Bronchial epithelial cell (primary cell): ENCODE measurements around the gene USP48. TPM values are rescaled to one million over a fixed set of nuclear protein-coding genes. Genes with fewer than 3 reads are reported as not detected.

ENCODE experiments used
- DNase-seq: peaks from one replicate; pipeline ENCODE4 v3.0.0-alpha.2; 2010; ENCODE audit warnings: low read depth
- FAIRE-seq: peaks from 2 replicates; lab custom pipeline; 2011; peaks lifted over from hg19 to GRCh38; lab: Jason Lieb, UNC
- H3K27me3 ChIP-seq: 2 replicates; pipeline ENCODE4 v1.5.1; 2011; ENCODE audit warnings: low read length; ENCODE audit not compliant: control insufficient read depth, insufficient read depth
- H3K36me3 ChIP-seq: 2 replicates; pipeline ENCODE4 v1.5.1; 2011; ENCODE audit warnings: low read length; ENCODE audit not compliant: control insufficient read depth, insufficient read depth
- H3K4me3 ChIP-seq: 2 replicates; pipeline ENCODE4 v1.5.1; 2011; ENCODE audit warnings: mild to moderate bottlenecking, low read depth, low read length, control low read depth
- CTCF ChIP-seq: IDR thresholded peaks from 2 replicates; pipeline ENCODE4 v1.5.1; 2011; ENCODE audit warnings: mild to moderate bottlenecking, moderate library complexity, low read length, control low read depth, inconsistent platforms; ENCODE audit not compliant: insufficient read depth, severe bottlenecking
- total RNA-seq: library from RNA; depleted of rRNA; stranded (reverse); fragments of >200 nt; gene quantifications from 2 replicates; pipeline ENCODE4 v1.2.1, GENCODE V29; 2014

The USP48 gene
- total RNA-seq, 1 donor from 2014 or later: 23.4 TPM

DNA sequence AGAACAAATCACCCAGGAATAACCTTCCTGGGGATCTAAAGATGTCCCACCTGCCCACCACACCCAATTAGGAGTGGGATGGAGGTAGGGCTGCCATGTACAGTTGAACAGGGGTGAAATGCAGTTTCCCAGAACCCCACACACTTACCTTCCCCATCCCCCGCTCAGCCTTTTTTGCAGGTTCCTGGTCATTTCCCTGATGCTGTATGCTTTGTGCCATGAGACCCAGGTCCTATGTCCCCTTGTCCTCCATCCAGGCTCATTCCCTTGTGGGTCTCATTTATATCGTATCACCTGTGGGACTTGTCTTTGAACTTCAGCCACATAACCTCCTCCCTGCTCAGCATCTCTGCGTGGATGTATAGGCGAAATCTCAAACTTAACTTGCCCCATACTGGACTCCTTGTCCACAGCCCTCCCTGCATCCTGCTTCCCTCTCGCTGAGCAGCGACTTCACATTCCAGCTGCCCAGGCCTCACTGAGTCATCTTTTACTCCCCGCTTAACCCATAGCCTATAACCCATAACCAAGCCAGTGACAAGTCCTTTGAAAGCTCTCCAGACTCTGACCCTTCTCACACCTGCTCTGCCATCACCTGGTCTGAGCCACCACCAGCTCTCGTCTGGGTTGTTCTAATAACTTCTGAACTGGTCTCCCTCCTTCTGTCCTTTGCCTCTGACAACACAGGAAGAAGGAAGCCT, 33.8 kb upstream of the USP48 start:
- peak; percentile 95 for FAIRE-seq
- no peaks in the 10 kb centered on the region for H3K27me3 ChIP-seq
- DNase-seq: peak; percentile 41
- no peaks in the 10 kb centered on the region for H3K36me3 ChIP-seq
- no peak overlapping the region for H3K4me3 ChIP-seq
- TF ChIP-seq CTCF: no peak

DNA sequence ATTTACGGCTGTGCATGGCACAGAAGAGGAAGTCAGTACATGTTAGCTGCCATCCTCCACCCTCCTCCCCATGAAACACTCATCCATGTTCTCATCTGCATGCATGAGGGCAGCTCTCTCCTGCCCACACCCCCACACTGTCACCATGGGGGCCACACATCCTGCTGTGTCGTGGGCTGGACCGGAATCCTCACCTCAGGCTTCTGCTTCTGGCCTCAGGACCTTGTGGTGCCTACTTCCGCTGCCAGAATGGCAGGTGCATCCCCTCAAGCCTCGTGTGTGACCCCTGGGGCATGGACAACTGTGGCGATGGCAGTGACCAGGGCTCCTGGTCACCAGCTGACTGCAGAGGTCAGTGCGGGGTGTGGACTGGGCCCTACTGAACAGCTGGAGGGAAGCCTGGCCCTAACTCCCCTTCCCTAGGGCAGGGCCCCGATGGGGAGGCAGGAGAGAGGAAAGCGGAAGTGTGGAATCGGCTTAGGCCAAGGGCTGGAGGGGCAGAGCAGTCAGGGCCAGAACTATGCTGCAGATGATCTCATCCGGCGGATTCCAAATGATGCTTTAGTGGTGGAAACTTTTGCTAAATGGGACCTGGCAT, 32.9 kb upstream of the USP48 start:
- DNase-seq: no peak

GRCh38 chr1:21814981-21815582, 32.1 kb upstream of the USP48 start:
- TF ChIP-seq CTCF: no peak
- no peak overlapping the region for H3K4me3 ChIP-seq
- H3K27me3 ChIP-seq: no peaks in the 10 kb centered on the region
- no peaks in the 10 kb centered on the region for H3K36me3 ChIP-seq
- no peak for DNase-seq
- peak; percentile 68 for FAIRE-seq

More for the DNA sequence above, 32.9 kb upstream of the USP48 start:
- H3K4me3 ChIP-seq: no peak overlapping the region
- no peak for TF ChIP-seq CTCF
- H3K27me3 ChIP-seq: no peaks in the 10 kb centered on the region
- no peaks in the 10 kb centered on the region for H3K36me3 ChIP-seq
- FAIRE-seq: no peak

- TF ChIP-seq CTCF: peak; percentile 70
- Histone ChIP-seq H3K27me3 (no peaks in the 10 kb centered on the region), H3K4me3 (peak overlapping the region; percentile 29), H3K36me3 (no peaks in the 10 kb centered on the region)
- DNase-seq (no peak), FAIRE-seq (no peak)
Observed at GRCh38 chr1:21814241-21814918, 31.4 kb upstream of the USP48 start.

- TF ChIP-seq CTCF: no peak
- DNase-seq (no peak), FAIRE-seq (no peak)
- Histone ChIP-seq H3K36me3 (no peaks in the 10 kb centered on the region), H3K4me3 (no peak overlapping the region), H3K27me3 (no peaks in the 10 kb centered on the region)
Observed at GRCh38 chr1:21813542-21813941, 30.6 kb upstream of the USP48 start.
